Stimulated activated effector memory CD8-positive, alpha-beta T cell treated with anti-CD3 and anti-CD28 coated beads, Interleukin-12 subunit alpha, Interleukin-12 subunit beta, amount 100 ng/mL, for 72 hours (primary cell): ENCODE measurements around the gene ITPKB.
A peak's percentile ranks its signal among the peaks of the same experiment; 100 is the strongest.
"Not testable (repeated sequence)": the region's sequence is repeated elsewhere in the genome, so short reads cannot be mapped to it uniquely, and the experiment has no call there.

Source experiments
- ATAC-seq: fragments of 150-1000 bp; cut with Tn5 transposase; 2 replicates; pipeline ENCODE4 v1.10.0; 2021
- DNase-seq, 2 donors: peaks; one replicate each; pipeline ENCODE4 v3.0.0; 2021 to 2022; ENCODE audit warnings: low spot score in 2 of 2
- H3K27ac Mint-ChIP-seq: one replicate; pipeline ENCODE4 v1.8.0; 2022; ENCODE audit warnings: mild to moderate bottlenecking, mixed read lengths
- H3K36me3 Mint-ChIP-seq: one replicate; pipeline ENCODE4 v1.8.0; 2022; ENCODE audit warnings: mild to moderate bottlenecking, mixed read lengths
- H3K4me1 Mint-ChIP-seq: one replicate; pipeline ENCODE4 v1.8.0; 2022; ENCODE audit warnings: mixed read lengths
- H3K4me3 Mint-ChIP-seq: one replicate; pipeline ENCODE4 v1.8.0; 2022; ENCODE audit warnings: mild to moderate bottlenecking, mixed read lengths
- H3K9me3 Mint-ChIP-seq: one replicate; pipeline ENCODE4 v1.8.0; 2022; ENCODE audit warnings: mixed read lengths

ITPKB gene

DNA sequence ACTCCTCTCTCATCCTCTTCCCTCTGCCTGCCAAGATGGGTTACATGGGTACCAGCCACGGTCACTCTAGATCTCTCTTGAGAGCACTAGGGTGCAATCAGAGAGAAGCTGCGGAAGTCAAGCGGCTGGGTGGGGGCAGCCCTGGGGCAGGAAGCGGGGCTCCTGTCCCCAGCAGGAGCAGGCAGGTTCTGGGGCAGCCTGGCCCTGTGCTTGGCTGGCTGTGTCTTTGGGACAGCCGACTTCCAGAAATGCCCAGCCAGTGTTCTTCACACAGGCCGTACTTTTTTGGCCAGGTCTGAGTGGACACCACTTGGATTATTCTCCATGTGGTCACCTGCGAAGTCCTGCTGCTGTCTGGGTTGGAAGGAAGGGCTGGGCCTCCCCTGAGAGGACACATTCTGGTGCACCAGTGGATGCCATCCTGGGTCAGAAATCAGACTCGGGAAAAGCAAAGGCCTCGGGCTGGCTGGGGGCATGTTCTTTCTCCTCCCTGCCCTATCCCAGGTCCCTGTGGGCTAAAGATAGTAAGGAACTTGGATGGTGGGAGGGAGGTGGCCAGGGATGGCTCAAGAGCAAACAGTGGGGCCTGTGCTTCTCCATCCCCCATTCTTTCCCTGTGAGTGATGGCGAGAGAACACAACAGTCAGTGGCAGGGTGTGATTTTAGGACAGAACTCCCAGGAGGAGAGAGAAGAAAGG lies 93.7 kb downstream of the ITPKB start:
- Mint-ChIP-seq H3K4me1 (peaks cover 60% of the 10 kb centered on the region), H3K4me3 (no peak overlapping the region), H3K9me3 (no peaks in the 10 kb centered on the region), H3K27ac (peak overlapping the region; percentile 83), H3K36me3 (peaks cover 89% of the 10 kb centered on the region)
- DNase-seq (no peak), ATAC-seq (no peak)

DNA sequence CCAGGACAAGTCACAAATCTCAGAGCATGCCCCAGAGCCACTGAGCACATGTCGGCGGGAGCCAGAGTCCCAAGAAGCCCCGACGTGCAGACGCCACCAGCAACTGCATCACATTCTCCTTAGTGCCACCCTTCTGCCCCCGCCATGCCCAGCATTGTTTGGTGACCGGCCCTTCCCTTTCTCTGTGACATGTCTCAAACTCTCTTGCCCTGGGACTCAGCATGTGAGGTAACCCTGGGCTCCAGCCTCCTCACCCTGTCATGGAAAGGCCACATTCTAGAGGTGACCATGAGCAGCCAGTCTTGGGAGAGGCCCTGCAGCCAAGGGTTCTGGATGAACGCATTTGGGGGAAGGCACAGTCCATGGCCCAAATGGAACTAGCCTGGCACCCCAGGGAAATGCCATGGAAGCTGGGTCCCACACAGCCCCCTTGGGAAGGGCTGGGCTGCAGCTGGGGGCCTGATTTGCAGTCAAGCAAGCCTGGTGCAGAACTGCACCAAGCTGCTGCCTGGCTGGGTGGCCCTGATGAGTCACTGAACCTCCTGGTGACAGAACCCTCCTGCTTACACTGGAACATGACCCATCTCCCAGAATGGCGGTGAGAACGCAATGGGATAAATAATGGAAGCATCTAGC lies 94.4 kb downstream of the ITPKB start:
- Mint-ChIP-seq H3K4me3 (peak overlapping the region; percentile 64), H3K27ac (peak overlapping the region; percentile 83), H3K9me3 (no peaks in the 10 kb centered on the region), H3K36me3 (peaks cover 89% of the 10 kb centered on the region), H3K4me1 (peaks cover 60% of the 10 kb centered on the region)
- no peak for DNase-seq
- no peak for ATAC-seq

DNA sequence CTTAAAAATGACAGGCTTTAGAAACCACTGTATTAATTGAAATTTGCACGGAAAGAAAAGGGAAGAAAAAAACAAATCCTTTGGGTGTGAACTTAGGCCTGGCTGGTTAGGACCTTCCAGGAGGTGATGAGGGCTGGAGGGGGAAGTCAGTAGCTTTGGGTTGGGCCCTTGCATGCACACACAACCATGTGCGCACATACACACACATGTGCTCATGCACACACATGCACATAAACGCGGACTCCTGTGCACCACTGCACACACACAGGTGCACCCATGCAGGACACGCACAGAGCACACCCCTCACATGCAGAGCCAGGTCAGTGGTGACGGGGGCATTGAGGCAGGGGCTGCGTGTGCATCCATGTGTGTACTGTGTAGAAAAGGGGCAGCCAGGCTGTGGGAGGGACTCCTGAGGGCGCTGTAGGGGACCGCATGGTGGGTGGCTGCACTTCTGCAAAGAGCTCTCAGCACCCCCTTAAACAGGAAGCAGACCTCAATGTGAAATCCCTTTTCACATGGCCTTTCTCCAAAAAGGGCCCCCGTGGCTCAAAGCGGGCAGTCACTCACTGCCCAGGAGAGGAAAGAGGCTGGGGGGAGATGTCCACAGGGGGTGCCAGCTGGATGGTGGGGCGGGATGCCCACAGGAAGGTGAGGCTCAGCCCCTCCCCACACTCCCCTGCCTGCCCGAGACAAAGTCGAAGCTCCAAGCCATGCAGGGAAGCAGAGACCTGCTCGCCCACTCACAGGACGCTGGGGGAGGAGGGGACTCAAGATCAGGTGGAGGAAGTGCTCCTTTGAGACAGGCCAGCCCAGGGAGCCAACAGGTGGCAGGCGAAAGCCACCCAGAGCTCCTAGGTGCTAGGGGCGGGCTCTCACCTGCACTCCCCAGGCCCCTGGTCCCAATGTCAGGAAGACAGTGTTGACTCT lies 95.2 kb downstream of the ITPKB start:
- DNase-seq: no peak
- Mint-ChIP-seq H3K27ac (peak overlapping the region; percentile 90), H3K9me3 (no peaks in the 10 kb centered on the region), H3K4me1 (peaks cover 54% of the 10 kb centered on the region), H3K36me3 (peaks cover 91% of the 10 kb centered on the region), H3K4me3 (peak overlapping the region; percentile 64)
- peak; percentile 31 for ATAC-seq

DNA sequence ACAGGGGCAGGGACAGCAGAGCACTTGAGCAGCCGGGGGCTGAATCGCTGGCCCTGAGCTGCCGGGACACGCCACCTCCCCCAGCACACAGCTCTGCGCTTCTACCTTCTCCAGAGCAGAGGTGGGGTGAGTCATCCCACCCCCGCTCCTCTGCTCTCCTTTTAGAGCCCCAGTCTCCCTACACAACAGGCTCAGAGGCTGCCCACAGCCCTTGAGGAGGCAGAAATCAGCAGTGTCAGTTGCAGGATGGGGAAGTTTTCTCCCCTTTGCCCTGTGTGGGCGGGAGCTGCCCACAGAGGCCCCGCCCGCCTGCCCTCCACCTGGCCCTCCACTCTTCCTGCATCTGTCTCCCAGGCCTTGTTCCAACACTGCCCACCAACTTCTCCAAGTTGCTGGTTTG lies 95.9 kb downstream of the ITPKB start:
- H3K4me3 Mint-ChIP-seq: peak overlapping the region; percentile 64
- peak overlapping the region; percentile 90 for H3K27ac Mint-ChIP-seq
- ATAC-seq: peak; percentile 96
- H3K9me3 Mint-ChIP-seq: no peaks in the 10 kb centered on the region
- peak; percentile 29 to 72 for DNase-seq
- H3K4me1 Mint-ChIP-seq: peaks cover 53% of the 10 kb centered on the region
- peaks cover 92% of the 10 kb centered on the region for H3K36me3 Mint-ChIP-seq

- Mint-ChIP-seq H3K36me3 (peaks cover 91% of the 10 kb centered on the region), H3K4me1 (peaks cover 50% of the 10 kb centered on the region), H3K9me3 (no peaks in the 10 kb centered on the region), H3K27ac (peak overlapping the region; percentile 90), H3K4me3 (no peak overlapping the region)
- ATAC-seq (no peak), DNase-seq (no peak)
These were observed 96.7 kb downstream of the ITPKB start for GRCh38 chr1:226642421-226642820.

DNA sequence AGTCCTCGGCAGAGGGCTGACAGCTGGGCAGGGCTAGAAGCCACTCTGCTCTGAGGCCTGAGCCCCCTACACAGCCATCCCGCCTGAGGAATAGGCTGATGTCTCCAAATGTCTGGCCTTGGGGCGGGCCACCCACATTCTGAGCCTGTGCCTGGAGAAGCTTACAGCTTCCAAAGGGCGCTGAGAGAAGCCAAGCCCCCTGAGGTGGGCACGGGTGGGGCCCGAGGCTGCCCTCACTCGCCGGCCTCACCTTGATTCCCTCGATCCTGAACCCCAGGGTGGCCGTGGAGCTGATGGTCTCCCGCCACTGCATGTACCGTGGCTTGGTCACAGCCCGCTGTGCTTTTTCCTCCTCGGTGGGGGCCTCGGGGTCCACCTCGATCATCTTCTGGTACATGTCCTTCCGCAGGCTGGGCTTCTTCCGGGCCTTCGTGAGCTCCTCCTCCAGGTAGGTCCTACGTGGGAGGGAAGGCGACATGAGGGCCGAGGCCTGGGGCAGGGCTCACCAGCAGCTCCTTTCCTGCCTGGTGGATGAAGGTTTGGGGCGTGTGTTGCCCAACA lies 97.3 kb downstream of the ITPKB start:
- Mint-ChIP-seq H3K9me3 (no peaks in the 10 kb centered on the region), H3K27ac (peak overlapping the region; percentile 90), H3K36me3 (peaks cover 90% of the 10 kb centered on the region), H3K4me1 (peaks cover 50% of the 10 kb centered on the region), H3K4me3 (no peak overlapping the region)
- ATAC-seq (no peak), DNase-seq (no peak)

DNA sequence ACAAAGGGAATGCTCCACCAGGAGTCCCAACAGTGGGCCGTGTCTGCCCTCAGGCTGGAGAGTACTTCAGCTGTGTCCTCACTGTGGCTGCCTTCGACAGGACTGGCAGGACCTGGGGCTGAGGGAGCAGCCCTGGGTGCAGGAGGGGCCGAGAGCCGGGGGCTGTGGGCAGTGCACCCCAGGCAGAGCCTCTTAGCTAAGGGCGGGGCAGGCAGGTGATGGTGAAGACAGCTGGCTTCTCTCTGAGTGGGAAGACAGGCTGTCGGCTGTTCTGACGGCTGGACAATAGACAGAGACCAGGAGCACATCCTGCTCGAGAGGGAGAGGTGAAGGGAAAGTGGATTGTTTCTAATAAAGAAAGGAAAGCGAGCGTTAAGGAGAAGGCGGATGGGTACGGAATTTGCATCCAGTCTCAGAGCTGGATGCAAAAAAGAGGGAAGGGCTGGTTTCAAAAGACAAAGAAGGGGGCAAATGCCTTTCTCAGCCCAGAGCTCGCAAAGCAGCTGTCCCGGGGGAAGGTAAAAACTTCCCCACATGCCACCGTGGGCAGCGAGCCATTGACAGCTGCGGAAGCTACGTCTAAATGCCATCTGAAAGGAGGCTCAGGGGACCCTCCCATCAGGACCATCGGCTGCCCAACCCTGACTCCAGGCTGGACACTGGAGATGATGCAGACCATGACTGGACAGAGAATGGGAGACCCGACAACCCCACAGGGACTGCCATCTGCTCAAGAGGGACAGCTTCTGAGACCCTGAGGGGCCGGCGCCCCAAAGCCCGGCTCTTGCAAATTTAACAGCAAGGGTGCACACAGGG lies 98.6 kb downstream of the ITPKB start:
- H3K36me3 Mint-ChIP-seq: peaks cover 83% of the 10 kb centered on the region
- H3K27ac Mint-ChIP-seq: peak overlapping the region; percentile 80
- no peaks in the 10 kb centered on the region for H3K9me3 Mint-ChIP-seq
- ATAC-seq (no peak), DNase-seq (no peak)
- H3K4me1 Mint-ChIP-seq: peaks cover 49% of the 10 kb centered on the region
- no peak overlapping the region for H3K4me3 Mint-ChIP-seq

DNA sequence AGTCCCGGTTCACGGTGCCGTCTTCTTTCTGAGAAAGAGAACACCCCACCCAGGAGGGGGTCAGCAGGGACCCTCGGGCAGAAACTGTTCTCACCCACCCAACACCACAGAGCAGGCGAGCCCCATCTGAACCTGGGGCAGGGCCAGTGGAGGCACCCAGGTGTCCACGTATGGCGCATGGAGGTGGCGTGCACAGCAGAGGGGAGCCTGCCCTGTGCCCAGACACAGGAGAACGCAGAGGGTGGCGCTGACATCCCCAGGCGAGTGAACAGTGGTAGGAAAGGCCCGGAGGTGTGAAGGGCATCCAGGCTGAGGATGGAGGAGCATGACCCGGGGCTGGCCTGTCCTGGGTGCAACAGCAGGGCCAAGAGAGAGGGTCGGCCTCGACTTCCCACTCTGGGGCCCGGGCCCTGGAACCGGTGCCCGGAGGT lies 99.4 kb downstream of the ITPKB start:
- H3K4me1 Mint-ChIP-seq: peaks cover 49% of the 10 kb centered on the region
- H3K4me3 Mint-ChIP-seq: no peak overlapping the region
- DNase-seq: no peak
- ATAC-seq: no peak
- no peaks in the 10 kb centered on the region for H3K9me3 Mint-ChIP-seq
- peaks cover 81% of the 10 kb centered on the region for H3K36me3 Mint-ChIP-seq
- H3K27ac Mint-ChIP-seq: peak overlapping the region; percentile 80

- not testable (repeated sequence) for DNase-seq, ATAC-seq, H3K9me3 Mint-ChIP-seq, H3K4me3 Mint-ChIP-seq
- Mint-ChIP-seq H3K27ac (peak overlapping the region; percentile 80), H3K4me1 (peaks cover 49% of the 10 kb centered on the region), H3K36me3 (peaks cover 84% of the 10 kb centered on the region)
These were observed 99.9 kb downstream of the ITPKB start for GRCh38 chr1:226639206-226639605.

DNA sequence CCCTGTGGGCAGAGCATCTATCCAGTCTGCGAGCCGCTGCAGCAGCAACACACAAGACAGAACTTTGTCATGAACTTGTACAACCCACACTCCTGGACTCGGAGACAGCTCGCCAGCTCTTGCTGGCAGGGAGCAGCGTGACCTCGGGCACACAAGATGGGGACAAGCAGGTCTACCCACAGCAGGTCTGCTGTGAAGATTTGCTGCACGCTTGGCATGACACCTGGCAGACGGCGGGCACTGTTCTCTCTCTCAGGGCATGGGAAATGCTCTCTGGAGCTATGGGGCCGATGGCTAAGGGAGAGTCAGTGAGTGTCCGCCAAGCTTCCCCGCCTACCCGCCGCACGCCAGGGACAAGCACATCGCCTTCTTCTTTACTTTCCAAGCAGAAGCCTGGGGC lies 100.5 kb downstream of the ITPKB start:
- Mint-ChIP-seq H3K4me1 (peaks cover 46% of the 10 kb centered on the region), H3K27ac (no peak overlapping the region), H3K9me3 (no peaks in the 10 kb centered on the region)

GRCh38 chr1:226638001-226638601 lies 101.0 kb downstream of the ITPKB start:
- H3K4me1 Mint-ChIP-seq: peaks cover 46% of the 10 kb centered on the region
- no peaks in the 10 kb centered on the region for H3K9me3 Mint-ChIP-seq
- H3K27ac Mint-ChIP-seq: peak overlapping the region; percentile 12
- H3K4me3 Mint-ChIP-seq: no peak overlapping the region
- ATAC-seq: no peak
- DNase-seq: no peak
- peaks cover 83% of the 10 kb centered on the region for H3K36me3 Mint-ChIP-seq

More for the DNA sequence above, 100.5 kb downstream of the ITPKB start:
- peaks cover 84% of the 10 kb centered on the region for H3K36me3 Mint-ChIP-seq
- no peak for ATAC-seq
- DNase-seq: no peak
- H3K4me3 Mint-ChIP-seq: no peak overlapping the region

GRCh38 chr1:226637147-226637935 lies 101.7 kb downstream of the ITPKB start:
- DNase-seq (no peak), ATAC-seq (no peak)
- H3K4me3 Mint-ChIP-seq: no peak overlapping the region
- no peaks in the 10 kb centered on the region for H3K9me3 Mint-ChIP-seq
- H3K27ac Mint-ChIP-seq: peak overlapping the region; percentile 12
- peaks cover 83% of the 10 kb centered on the region for H3K36me3 Mint-ChIP-seq
- H3K4me1 Mint-ChIP-seq: peaks cover 46% of the 10 kb centered on the region

- H3K27ac Mint-ChIP-seq: peak overlapping the region; percentile 12
- DNase-seq: no peak
- peaks cover 83% of the 10 kb centered on the region for H3K36me3 Mint-ChIP-seq
- ATAC-seq: no peak
- H3K4me3 Mint-ChIP-seq: no peak overlapping the region
- no peaks in the 10 kb centered on the region for H3K9me3 Mint-ChIP-seq
- H3K4me1 Mint-ChIP-seq: peaks cover 48% of the 10 kb centered on the region
These were observed 102.3 kb downstream of the ITPKB start for GRCh38 chr1:226636847-226637096.
